AG09309 (cell line): Measurements from ENCODE around the gene SLC16A11.
"Not testable (repeated sequence)": the region's sequence is repeated elsewhere in the genome, so short reads cannot be mapped to it uniquely, and the experiment has no call there.

Experiments used
- DNase-seq: peaks from one replicate; pipeline ENCODE4 v3.0.0-alpha.2; 2010; ENCODE audit warnings: low read depth
- H3K4me3 ChIP-seq: 2 replicates; pipeline ENCODE4 v1.5.1; 2011; ENCODE audit warnings: mild to moderate bottlenecking, low read depth, low read length, moderate library complexity; ENCODE audit not compliant: control insufficient read depth
- TF ChIP-seq, protein P1 (sequence below): IDR thresholded peaks from 2 replicates; pipeline ENCODE4 v1.5.1; 2011; ENCODE audit warnings: mild to moderate bottlenecking, low read depth, low read length, inconsistent platforms; ENCODE audit not compliant: insufficient read depth, control insufficient read depth; ENCODE audit errors: missing control alignments

Gene SLC16A11, protein sequence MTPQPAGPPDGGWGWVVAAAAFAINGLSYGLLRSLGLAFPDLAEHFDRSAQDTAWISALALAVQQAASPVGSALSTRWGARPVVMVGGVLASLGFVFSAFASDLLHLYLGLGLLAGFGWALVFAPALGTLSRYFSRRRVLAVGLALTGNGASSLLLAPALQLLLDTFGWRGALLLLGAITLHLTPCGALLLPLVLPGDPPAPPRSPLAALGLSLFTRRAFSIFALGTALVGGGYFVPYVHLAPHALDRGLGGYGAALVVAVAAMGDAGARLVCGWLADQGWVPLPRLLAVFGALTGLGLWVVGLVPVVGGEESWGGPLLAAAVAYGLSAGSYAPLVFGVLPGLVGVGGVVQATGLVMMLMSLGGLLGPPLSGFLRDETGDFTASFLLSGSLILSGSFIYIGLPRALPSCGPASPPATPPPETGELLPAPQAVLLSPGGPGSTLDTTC

DNA sequence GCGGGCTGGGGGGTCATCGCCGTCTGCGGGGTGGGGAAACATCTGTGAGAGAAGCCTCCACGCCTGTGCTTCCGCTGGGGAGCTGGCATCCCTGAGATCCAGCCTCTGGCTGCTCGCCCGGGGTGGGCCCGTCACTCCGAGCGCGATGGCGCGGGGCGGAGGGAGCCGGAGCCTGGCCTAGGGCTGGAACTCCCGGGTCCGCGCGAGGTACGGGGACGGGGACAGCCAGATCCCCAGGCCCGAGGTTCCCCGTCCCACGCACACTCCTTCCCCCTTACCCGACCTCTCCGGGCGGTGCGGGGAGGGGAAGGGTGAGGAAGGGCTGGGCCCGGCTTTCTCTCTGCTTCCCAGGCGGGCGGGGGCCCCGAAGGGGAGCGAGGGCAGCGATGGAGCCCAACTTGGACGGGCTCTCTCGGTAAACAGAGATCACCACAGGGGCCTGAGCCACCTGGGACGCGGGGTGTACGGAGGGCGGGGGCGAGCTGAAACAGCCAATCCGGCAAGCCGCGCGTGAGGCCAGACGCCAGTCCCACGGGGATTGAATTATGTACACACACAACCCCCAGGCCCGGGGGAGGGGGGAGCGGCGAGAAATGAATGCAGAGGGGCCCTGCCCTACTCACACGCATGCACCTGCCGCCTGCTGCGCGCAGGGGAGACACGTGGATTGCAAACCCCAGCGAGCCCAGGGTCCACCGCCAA, at the start of gene SLC16A11:
Gene SLC16A11, minus strand, starts transcription at position 596 of the 702 bp plus-strand sequence. Its CDS starts 579 bp downstream, at position 17.
- TF ChIP-seq, protein P1, sequence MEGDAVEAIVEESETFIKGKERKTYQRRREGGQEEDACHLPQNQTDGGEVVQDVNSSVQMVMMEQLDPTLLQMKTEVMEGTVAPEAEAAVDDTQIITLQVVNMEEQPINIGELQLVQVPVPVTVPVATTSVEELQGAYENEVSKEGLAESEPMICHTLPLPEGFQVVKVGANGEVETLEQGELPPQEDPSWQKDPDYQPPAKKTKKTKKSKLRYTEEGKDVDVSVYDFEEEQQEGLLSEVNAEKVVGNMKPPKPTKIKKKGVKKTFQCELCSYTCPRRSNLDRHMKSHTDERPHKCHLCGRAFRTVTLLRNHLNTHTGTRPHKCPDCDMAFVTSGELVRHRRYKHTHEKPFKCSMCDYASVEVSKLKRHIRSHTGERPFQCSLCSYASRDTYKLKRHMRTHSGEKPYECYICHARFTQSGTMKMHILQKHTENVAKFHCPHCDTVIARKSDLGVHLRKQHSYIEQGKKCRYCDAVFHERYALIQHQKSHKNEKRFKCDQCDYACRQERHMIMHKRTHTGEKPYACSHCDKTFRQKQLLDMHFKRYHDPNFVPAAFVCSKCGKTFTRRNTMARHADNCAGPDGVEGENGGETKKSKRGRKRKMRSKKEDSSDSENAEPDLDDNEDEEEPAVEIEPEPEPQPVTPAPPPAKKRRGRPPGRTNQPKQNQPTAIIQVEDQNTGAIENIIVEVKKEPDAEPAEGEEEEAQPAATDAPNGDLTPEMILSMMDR: no peak
- DNase-seq: no peak
- H3K4me3 ChIP-seq: peak within 1 kb of the TSS; percentile 50

DNA sequence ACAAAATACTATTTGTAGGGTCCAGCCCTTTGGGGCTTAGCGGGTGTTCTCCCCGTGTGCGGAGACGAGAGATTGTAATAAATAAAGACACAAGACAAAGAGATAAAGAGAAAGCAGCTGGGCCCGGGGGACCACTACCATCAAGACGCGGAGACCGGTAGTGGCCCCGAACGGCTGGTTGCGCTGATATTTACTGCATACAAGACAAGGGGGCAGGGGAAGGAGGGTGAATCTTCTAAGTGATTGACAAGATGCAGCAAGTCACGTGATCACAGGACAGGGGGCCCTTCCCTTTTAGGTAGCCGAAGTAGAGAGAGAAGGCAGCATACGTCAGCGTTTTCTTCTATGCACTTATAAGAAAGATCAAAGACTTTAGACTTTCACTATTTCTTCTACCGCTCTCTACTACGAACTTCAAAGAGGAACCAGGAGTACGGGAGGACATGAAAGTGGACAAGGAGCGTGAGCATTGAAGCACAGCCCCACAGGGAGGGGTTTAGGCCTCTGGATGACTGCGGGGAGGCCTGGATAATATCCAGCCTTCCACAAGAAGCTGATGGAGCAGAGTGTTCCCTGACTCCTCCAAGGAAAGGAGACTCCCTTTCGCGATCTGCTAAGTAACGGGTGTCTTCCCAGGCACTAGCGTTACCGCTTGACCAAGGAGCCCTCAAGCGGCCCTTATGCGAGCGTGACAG, 47.6 kb upstream of the SLC16A11 start:
- H3K4me3 ChIP-seq, DNase-seq: not testable (repeated sequence)

DNA sequence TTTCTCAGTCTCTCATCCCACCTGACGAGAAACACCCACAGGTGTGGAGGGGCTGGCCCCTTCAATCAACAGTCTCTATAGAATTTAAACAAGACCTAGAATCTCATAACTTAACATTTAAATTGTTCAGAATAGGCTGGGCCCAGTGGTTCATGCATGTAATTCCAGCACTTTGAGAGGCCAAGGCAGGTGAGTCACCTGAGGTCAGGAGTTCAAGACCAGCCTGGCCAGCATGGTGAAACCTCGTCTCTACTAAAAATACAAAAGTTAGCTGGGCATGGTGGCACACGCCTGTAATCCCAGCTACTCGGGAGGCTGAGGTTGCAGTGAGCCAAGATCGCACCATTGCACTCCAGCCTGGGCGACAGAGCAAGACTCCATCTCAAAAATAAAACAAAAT, 45.7 kb upstream of the SLC16A11 start:
- not testable (repeated sequence) for H3K4me3 ChIP-seq, DNase-seq

DNA sequence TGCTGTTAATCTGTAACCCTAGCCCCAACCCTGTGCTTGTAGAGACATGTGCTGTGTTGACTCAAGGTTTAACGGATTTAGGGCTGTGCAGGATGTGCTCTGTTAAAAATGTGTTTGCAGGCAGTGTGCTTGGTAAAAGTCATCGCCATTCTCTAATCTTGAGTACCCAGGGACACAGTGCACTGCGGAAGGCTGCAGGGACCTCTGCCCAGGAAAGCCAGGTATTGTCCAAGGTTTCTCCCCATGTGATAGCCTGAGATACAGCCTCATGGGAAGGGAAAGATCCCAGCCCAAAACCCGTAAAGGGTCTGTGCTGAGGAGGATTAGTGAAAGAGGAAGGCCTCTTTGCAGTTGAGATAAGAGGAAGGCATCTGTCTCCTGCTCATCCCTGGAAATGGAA, 44.5 kb upstream of the SLC16A11 start:
- DNase-seq, H3K4me3 ChIP-seq: not testable (repeated sequence)

DNA sequence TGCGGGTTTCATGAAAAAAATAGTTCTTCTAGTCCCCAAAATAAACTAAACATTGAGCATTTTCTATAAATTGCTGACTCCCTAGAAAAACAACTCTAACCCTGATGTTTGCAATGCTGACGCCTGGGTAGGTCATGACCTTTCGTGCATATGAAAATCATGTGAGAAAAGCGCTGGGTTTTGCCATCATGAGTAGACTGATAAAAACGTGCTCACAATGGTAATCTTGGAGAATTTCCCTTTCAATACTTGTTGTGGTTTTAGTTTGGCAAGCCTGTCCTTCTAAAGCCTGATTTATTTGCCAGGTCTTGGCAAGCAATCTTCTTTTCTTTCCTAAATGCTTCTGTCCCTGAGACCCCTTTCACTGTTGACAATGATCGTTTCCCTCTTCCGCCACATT, 40.2 kb upstream of the SLC16A11 start:
- no peak overlapping the region for H3K4me3 ChIP-seq
- DNase-seq: no peak
- TF ChIP-seq, protein P1: no peak

DNA sequence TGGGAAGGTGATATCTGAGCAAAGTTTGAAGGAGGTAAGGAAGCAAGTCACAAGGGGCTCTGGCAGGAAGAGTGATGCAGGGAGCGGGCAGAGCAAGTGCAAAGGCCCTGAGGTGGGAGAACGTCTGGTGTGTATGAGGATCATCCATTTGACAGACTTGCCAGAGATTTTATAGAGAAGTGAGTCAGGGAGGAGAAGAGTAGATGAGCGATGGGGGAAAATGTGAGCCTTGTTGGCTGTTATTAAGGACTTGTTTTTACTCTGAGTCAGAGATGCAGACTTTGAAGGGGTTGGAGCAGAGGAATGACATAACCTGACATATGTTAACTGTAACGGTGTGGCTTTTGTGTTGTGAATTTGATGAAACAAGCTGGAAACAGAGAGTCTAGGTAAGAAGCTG, 39.7 kb upstream of the SLC16A11 start:
- no peak overlapping the region for H3K4me3 ChIP-seq
- TF ChIP-seq, protein P1: no peak
- DNase-seq: no peak

DNA sequence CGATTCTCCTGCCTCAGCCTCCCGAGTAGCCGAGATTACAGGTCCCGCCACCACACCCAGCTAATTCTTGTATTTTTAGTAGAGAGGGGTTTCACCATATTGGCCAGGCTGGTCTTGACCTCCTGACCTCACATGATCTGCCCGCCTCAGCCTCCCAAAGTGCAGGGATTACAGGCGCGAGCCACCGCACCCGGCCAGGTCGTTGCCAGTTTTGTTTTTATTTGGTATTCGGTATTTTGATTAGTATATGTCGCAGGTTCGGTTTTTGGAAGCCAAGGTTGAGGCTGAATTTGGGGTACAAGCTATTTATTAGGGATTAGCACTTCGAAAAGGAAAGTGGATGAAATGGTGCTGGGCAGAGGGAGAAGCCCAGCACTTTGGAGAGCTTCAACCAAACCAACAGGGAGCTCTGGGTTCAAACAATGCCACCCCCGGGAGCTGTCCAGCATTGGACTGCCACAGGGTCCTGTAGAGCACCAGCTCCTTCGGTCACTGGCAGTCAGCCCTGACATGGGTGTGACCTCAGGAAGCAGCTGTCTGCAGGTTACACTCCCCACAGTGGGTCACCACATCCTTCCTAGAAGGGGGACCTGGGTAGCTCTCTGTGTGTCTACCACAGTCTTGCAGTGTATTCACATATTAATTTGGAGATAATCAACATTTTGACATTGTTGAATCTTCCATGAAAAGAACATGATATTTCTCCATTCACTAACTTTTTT, 37.6 kb upstream of the SLC16A11 start:
- TF ChIP-seq, protein P1: no peak
- no peak overlapping the region for H3K4me3 ChIP-seq
- DNase-seq: no peak
